Liver (tissue), 3 donors: ENCODE data around the gene KLF13.

Experiments used
- JUND ChIP-seq, 2 donors: IDR thresholded peaks; 2 replicates each; pipeline ENCODE4 v1.6.1; 2016; ENCODE audit warnings: antibody characterized with exemption in 2 of 2
- TF ChIP-seq, protein P1 (sequence below): fragments of 150-350 bp; IDR thresholded peaks from 2 replicates; pipeline ENCODE4 v1.5.1; 2017; ENCODE audit warnings: improper control_type of control experiment, low read depth, low read length; ENCODE audit not compliant: missing input control
- donor health status: healthy.
- donor health status: healthy.

DNA sequence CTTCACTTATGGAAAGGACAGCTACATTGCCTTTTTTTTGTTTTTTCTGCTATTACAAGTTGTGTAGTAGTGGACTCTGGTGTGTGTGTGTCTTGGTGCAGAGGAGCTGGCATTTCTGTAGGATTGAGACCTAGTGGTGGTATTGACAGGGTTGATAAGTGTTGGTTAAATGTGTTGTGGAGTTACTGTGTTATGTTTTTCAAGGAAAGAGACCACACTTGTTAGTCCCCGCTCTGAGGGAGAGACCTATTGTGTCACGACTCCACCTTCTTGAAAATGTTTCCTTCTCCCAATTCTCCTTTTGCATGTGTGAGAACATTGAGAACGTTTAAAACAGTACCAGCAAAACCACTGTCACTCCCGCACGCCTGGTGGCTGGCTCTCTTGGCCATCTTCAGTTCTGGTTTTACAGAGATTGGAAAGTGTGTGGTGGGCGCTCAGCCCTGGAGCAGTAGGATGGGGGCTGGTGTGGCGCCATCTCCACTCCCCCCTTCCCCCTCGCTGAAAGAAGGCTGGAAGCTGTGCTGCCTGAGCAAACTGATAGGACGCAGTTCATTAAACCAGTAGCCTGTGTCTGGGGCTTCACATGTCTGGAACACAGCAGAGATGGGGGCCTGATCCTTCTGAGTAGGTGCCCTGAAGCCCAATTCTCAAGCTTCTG is 5.5 kb downstream of the KLF13 start:
- TF ChIP-seq, protein P1, sequence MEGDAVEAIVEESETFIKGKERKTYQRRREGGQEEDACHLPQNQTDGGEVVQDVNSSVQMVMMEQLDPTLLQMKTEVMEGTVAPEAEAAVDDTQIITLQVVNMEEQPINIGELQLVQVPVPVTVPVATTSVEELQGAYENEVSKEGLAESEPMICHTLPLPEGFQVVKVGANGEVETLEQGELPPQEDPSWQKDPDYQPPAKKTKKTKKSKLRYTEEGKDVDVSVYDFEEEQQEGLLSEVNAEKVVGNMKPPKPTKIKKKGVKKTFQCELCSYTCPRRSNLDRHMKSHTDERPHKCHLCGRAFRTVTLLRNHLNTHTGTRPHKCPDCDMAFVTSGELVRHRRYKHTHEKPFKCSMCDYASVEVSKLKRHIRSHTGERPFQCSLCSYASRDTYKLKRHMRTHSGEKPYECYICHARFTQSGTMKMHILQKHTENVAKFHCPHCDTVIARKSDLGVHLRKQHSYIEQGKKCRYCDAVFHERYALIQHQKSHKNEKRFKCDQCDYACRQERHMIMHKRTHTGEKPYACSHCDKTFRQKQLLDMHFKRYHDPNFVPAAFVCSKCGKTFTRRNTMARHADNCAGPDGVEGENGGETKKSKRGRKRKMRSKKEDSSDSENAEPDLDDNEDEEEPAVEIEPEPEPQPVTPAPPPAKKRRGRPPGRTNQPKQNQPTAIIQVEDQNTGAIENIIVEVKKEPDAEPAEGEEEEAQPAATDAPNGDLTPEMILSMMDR: no peak
- no peak for TF ChIP-seq JUND (IDR thresholded peaks at IDR 0.05)
